GM12878 (cell line): ENCODE results near the gene GTF3C1. TPM values are rescaled to one million over a fixed set of nuclear protein-coding genes. Genes with fewer than 3 reads are reported as not detected.
A peak's percentile ranks its signal among the peaks of the same experiment; 100 is the strongest.

ENCODE experiments used
- CHD1 ChIP-seq: IDR thresholded peaks from 2 replicates; pipeline ENCODE4 v1.6.1; 2012; ENCODE audit warnings: low read depth, low read length, improper control_type of control experiment
- CHD2 ChIP-seq: IDR thresholded peaks from 2 replicates; pipeline ENCODE4 v1.6.1; 2011; ENCODE audit warnings: low read depth, low read length, improper control_type of control experiment, borderline replicate concordance
- CUX1 ChIP-seq: IDR thresholded peaks from 2 replicates; pipeline ENCODE4 v1.6.1; 2012; ENCODE audit warnings: improper control_type of control experiment, low read depth, low read length; ENCODE audit not compliant: insufficient replicate concordance
- E2F8 ChIP-seq: fragments of 450-650 bp; IDR thresholded peaks from 2 replicates; pipeline ENCODE4 v1.6.1; 2018; ENCODE audit warnings: mild to moderate bottlenecking, low read depth, moderate library complexity; ENCODE audit not compliant: partially characterized antibody
- EZH2 ChIP-seq: IDR thresholded peaks from 2 replicates; pipeline ENCODE4 v1.6.1; 2012; ENCODE audit warnings: low read depth, mild to moderate bottlenecking, control low read depth, inconsistent platforms, low read length, borderline replicate concordance; ENCODE audit not compliant: control insufficient read depth
- MXI1 ChIP-seq: fragments of 150-350 bp; IDR thresholded peaks from 2 replicates; pipeline ENCODE4 v1.6.1; 2011; ENCODE audit warnings: low read depth, mild to moderate bottlenecking, inconsistent platforms, low read length, improper control_type of control experiment
- NR2F1 ChIP-seq: fragments of 450-650 bp; conservative IDR thresholded peaks from 2 replicates; pipeline ENCODE4 v1.6.1; 2017; ENCODE audit warnings: mild to moderate bottlenecking
- PKNOX1 ChIP-seq: fragments of 450-650 bp; IDR thresholded peaks from 2 replicates; pipeline ENCODE4 v1.6.1; 2016; ENCODE audit warnings: mild to moderate bottlenecking
- RUNX3 ChIP-seq: IDR thresholded peaks from 2 replicates; pipeline ENCODE4 v1.6.1; 2012; ENCODE audit warnings: low read length, inconsistent platforms
- SIX5 ChIP-seq: IDR thresholded peaks from 2 replicates; pipeline ENCODE4 v1.6.1; 2011; ENCODE audit warnings: mild to moderate bottlenecking, low read depth, low read length, moderate library complexity; ENCODE audit not compliant: severe bottlenecking
- SMAD5 ChIP-seq: IDR thresholded peaks from 2 replicates; pipeline ENCODE4 v1.6.1; 2016; ENCODE audit warnings: antibody characterized with exemption, low read depth
- ZNF24 ChIP-seq: fragments of 450-650 bp; IDR thresholded peaks from 2 replicates; pipeline ENCODE4 v1.6.1; 2017; ENCODE audit warnings: antibody characterized with exemption, mild to moderate bottlenecking
- ZNF622 ChIP-seq: fragments of 450-650 bp; IDR thresholded peaks from 2 replicates; pipeline ENCODE4 v1.6.1; 2017; ENCODE audit warnings: mild to moderate bottlenecking, inconsistent platforms
- polyA plus RNA-seq, 11 experiments: library from polyadenylated mRNA; depleted of rRNA in 4 of 11; unstranded in 6 of 11; stranded (reverse) in 5 of 11; fragments of >200 nt; fragmentation: Nextera tagmentation in 4 of 11; fragmentation: Illumina TruSeq in 1 of 11; extraction: Ambion mirVana in 4 of 11; extraction: Trizol in 1 of 11; gene quantifications; 1 replicate in 1 of 11; 2 replicates in 10 of 11; pipeline versions ENCODE4 v1.2.1 to v1.2.3, GENCODE V29; 2011 to 2016; ENCODE audit warnings: inconsistent platforms in 2 of 11, missing spikeins in 2 of 11, low read depth in 1 of 11
- total RNA-seq, 4 experiments: library from RNA; depleted of rRNA in 3 of 4; stranded (reverse); fragments of >200 nt in 3 of 4; fragmentation: Illumina TruSeq in 1 of 4; extraction: Trizol in 1 of 4; gene quantifications; 2 replicates each; pipeline versions ENCODE4 v1.2.1 to v1.2.3, GENCODE V29; 2013 to 2021
- TF ChIP-seq, protein P1 (sequence below): fragments of 450-650 bp; formaldehyde crosslinking; IDR thresholded peaks from 2 replicates; pipeline ENCODE4 v1.5.0; 2022; ENCODE audit warnings: mild to moderate bottlenecking, missing genetic modification characterization

The GTF3C1 gene
- total and polyA plus RNA-seq, 10 of the 15 experiments (the other 5 are each of a cell fraction or from before 2014, with no cell fraction given) = 0.98 to 60.9 (median 34.3) TPM

DNA sequence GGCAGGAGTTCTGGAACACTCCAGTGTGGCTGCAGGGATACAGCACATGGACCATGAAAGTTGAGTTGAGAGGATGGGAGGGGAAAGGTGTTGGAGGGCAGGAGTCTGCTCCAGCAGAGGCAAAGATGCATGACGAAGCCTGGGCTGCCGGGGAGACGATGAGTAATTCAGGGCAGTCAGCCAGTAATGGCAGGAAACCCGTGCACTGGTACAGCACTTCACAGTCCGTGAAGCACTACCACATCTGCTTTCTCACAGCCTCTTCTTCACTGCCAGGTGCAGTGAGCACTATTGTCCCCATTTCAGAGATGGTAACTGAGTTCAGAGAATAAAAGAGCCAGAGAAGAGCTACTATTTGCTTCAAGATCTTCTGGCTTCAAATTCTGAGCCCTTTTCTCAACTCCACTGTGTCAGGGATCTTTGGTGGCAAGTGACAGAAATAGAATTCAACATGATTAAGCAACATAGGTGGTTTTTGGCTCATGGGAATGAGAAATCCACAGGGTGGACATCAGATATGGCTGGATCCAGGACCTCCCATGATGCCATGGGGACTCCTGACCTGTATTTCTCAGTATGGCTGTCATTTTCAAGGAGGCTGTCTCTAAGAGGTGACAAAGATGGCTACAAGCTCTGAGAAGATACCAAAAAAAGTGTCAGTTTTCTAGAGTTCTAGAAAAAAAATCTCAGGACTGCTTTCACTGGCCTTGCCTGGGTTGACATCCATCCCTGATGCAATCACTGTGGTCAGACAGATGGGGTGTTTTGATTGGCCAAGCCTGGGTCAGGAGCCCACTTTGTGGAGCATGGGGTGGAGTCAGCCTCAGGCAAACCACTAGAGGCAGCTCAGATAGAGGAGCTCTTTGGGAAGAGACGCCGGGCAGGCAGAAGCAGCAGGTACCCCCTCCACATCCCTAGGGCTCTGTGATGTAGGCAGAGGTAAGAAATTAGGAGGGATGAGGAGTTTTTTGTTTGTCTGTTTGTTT lies 123.0 kb downstream of the GTF3C1 start (continued):
- TF ChIP-seq NR2F1 = peak; percentile 51; the same call in 1 of the 2 replicates
- TF ChIP-seq RUNX3 = peak; percentile 77
- TF ChIP-seq SIX5 = no peak
- no peak for TF ChIP-seq CHD1
- TF ChIP-seq ZNF24 = peak; percentile 54; the same call in 1 of the 2 replicates
- no peak for TF ChIP-seq CUX1
- TF ChIP-seq E2F8 = peak; percentile 40
- no peak for TF ChIP-seq ZNF622
- TF ChIP-seq CHD2 = no peak
- TF ChIP-seq SMAD5 = peak; percentile 83; the same call in 1 of the 2 replicates
- no peak for TF ChIP-seq MXI1
- TF ChIP-seq, protein P1, sequence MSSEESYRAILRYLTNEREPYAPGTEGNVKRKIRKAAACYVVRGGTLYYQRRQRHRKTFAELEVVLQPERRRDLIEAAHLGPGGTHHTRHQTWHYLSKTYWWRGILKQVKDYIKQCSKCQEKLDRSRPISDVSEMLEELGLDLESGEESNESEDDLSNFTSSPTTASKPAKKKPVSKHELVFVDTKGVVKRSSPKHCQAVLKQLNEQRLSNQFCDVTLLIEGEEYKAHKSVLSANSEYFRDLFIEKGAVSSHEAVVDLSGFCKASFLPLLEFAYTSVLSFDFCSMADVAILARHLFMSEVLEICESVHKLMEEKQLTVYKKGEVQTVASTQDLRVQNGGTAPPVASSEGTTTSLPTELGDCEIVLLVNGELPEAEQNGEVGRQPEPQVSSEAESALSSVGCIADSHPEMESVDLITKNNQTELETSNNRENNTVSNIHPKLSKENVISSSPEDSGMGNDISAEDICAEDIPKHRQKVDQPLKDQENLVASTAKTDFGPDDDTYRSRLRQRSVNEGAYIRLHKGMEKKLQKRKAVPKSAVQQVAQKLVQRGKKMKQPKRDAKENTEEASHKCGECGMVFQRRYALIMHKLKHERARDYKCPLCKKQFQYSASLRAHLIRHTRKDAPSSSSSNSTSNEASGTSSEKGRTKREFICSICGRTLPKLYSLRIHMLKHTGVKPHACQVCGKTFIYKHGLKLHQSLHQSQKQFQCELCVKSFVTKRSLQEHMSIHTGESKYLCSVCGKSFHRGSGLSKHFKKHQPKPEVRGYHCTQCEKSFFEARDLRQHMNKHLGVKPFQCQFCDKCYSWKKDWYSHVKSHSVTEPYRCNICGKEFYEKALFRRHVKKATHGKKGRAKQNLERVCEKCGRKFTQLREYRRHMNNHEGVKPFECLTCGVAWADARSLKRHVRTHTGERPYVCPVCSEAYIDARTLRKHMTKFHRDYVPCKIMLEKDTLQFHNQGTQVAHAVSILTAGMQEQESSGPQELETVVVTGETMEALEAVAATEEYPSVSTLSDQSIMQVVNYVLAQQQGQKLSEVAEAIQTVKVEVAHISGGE (CRISPR knock-in tag) = no peak
- peak; percentile 23; the same call in 1 of the 2 replicates for TF ChIP-seq PKNOX1
- TF ChIP-seq EZH2 = no peak
